Activated T-cell treated with anti-CD3 and anti-CD28 coated beads, Interleukin-2, amount 50 U/mL, for 48 hours (primary cell): ENCODE measurements around the gene ADRA1B.

Experiments used
- DNase-seq, 2 experiments: peaks; one replicate each; pipeline ENCODE4 v3.0.0-alpha.2; 2020

Gene ADRA1B

DNA sequence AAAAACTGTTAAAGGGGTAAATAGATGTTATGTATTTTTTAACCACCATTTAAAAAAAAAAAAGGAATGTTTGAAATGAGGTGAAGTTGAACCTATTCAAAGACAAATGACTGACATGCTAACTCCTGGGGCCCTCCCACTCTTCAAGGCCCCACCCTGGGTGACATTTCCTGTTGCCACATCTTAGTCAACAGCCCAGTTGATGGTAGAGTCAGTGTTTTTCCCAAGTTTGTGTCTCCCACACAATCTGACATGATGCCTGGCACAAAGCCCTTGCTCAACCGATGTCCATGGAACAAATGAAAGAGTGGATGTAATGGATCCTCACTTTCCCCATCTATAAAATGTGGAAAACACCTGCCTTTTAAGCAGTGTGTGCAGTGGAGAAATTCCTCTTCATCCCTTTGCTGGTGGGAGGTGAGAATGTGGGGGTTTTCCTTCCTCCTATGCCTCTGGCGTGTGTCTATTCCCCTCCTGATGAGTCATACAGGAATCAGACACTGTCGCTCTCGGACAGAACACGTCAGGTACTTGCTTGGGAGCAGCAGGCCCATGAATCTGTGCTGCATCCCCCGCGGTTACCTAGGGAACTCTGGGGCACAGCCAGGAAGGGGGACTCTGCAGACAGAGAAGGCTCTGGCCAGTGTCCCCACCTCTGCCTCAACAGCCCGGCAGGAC is 13.7 kb upstream of the ADRA1B start:
- no peak for DNase-seq

DNA sequence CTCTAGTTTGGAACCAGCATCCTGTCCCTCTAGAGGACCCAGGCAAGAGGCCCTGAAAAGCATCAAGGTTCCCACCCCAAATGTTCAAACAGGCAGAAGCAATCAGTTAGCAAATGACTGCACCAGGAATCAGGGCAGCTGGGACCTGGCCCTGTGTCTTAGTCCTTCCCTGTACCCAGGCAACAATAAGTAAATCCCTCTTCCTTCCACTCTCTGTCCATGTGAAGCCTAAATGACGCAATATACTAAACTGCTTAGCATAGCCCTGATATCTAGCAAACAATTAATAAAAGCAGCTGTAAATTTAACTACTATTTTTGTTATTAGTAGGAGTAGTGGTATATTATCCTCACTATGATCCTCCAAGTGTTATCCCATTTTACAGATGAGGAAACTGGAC is 13.2 kb upstream of the ADRA1B start:
- DNase-seq = no peak

DNA sequence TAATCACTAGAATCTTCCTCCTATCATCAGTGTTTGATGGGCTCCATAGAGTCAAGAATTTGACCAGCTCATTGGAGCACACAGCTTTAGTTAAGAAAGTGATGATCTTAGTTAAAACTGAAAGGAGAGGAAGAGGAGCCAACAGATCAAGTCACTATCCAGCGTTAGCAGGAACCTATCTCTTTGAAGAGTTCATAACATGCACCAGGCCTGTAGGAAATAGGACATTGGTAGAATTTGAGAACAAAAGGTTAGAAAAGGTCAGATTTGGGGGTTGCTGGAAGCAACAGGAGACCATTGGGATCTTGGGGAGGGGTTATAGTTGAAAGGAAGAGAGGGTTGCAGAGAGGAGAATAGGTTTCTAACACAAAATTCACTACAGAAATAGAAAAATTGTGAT is 11.4 kb upstream of the ADRA1B start:
- DNase-seq = no peak

DNA sequence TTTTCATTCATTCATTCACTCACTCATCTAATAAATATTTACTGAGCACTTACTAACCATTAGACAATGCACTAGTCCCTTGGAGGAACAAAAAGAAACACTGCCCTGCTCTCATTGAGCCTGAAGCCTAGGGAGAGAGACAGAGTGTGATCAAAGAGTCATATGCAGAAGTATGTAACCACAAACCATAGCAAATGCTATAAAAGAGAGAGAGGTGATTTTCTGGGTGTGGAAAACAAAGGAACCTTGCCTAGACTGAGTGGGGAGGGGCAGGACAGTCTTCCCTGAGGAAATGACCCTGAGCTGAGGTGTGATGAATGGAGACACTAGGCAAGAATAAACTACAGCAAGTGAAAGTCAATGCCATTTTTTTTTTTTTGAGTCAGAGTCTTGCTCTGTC is 10.8 kb upstream of the ADRA1B start:
- no peak for DNase-seq

DNA sequence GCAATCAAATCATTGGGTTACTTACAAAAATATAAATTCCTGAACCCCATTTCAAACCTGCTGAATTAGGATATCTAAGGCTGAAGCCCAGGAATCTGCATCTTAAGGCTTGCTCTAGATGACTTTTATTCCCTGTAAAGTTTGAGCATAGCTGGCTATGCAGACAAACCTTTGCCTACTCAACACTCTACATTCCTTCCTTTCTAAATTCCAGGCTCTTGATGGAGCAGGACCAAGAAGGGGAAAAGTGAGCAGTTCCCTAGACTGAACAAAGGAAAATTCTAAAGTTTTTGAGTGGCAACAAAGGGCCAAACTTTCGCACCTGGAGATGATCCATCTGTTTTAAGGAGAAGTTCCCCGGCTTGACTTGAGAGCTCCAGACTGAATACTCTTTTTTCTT is 9.8 kb upstream of the ADRA1B start:
- no peak for DNase-seq

DNA sequence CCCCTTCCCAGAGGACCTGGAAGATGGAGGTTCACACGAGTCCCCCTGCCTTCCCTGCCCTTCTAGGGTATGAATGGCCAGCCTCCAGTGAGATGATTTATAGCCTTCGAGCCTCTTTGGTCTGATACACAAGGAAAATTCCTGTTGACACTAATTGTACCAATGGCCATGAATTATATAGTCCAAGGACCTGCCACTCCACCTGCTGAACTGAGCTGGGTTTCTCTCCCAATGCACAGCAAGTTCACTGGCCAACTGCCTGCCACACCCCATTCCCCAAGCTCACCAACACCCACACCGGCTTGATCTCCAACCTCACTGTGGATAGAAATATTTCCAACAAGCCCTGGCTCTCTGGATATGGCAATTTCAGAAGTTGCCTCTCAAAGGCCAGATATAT is 9.3 kb upstream of the ADRA1B start:
- no peak for DNase-seq

DNA sequence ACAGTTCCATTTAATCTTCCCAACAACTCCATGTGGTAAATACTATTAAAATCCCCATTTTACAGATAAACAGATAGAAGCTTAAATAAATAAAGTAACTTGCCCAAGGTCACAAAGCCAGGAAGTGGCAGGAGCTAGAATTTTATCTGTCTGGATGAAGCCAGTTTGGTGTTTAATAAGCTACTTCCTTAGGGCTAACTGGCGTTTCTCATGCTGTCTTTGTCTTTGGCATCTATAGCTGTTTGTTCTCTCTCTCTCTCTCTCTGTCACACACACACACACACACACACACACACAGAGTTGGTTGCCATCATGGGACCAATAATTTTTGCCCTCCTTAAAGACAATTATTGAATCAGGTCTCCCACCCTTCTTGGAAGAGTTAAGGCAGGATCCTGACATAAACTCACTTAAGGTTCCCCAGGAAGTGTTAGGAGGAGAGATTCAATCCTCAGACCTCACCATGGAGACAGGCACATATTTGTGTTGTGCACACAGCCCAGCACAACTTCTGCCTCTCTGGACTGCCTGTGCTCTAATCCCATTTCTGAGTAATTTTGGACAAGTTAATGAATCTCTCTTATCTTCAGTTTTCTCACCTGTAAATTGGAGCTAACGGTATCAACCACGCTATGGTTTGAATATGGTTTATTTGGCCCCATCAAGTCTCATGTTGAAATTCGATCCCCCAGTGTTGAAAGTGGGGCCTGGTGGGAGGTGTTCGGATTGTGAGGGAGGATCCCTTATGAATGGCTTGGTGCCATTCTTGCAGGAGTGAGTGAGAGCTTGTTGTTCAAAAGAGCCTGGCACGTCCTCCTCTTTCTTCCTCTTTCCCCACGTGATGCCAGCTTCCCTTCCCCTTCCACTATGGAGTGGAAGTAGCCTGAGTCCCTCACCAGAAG is 8.3 kb upstream of the ADRA1B start:
- no peak for DNase-seq

DNA sequence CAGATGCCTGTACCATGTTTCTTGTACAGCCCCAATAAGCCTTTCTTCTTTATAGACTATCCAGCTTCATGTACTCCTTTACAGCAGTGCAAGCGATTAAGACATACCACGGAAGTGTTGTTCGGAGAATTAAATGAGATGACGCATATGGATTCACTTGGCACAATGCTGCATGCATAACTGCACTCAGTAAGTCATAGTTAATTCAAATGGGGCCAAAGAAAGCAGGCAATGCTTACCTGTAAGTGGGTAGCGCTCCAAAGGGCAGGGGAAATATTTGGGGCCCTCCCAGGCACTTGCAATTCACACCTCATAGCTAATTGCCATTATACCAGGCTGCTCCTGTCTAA is 7.7 kb upstream of the ADRA1B start:
- DNase-seq = no peak

DNA sequence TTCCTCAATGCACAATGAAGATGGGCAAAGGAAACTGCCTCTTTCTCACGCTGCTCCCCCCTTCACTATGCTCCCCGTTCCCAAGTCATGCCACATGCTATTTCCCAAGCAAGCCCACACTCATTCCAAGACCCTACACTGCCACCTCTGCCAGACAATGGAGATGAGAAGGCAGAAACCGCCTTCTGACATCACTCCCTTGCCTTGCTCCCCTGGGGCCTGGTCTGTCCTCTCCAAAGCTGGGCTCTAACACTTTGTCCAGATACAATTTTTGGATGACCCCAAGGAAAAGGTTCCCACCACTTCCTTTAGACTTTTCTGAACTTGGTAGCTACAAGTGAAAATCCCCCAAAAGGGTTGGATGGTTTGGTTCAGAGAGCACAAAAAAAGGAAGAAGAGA is 7.2 kb upstream of the ADRA1B start:
- DNase-seq = no peak

DNA sequence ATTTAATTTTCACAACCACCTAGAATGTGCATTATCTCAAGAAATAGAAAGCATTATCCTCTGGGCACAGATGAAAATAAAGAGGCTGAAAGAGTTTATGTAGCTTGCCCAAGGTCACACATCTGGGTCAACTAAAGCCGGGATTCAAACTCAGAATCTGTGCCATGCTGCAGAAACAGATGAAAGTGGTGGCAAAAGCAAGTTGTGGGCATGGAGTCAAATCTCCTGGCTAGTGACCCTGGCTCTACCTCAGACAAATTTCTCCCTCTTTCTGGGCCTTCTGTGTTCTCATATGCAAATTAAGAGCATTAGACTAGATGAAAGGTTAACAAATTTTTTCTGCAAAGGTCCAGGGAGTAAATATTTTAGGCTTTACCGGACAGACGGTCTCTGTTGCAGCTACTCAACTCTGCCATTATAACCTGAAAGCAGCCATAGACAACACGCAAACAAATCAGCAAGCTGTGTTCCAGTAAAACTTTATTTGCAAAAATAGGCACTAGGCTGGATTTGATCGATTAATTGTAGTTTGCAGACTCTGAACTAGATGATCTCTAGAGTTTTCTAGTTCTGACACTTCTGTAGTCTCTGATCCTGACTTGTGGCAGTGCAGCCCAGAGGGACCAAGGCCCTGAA is 6.0 kb upstream of the ADRA1B start:
- DNase-seq = no peak

DNA sequence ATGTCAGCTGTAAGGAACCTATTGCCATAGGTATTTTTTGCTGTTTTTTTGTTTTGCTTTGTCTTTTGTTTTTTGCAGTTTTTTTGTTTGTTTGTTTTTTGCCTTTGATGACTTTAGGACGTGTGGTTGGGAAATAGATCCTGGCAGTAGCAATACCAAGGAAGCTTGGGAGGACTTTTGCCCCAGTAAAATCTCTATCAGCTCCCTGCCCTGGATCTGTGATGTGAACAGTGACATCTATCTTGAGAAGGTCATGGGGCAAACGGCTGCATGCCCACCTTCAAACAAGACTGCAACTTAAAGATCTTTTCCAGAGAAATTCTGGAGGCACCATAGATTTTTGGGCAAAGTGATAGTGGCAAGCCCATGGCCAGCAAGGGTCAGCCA is 5.4 kb upstream of the ADRA1B start:
- DNase-seq = no peak

DNA sequence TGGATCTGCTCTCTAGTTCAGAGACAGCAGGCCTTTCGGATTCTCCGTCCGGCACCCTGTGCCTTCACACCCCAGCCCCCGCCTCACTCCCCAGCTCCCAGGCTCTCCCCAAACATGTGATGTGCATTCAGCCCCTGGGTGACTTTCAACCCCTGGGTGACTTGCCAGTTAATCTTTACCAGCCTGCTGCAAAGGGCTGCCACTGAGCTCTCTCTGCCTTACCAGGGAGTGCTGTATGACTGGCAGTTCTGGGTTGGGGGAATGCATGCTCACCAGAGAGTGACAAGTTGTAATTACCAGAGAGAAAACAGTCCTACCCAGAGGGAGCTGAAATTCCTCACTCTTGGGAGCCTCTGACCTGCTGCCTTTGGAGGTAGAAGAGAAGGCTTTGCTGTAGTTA is 4.9 kb upstream of the ADRA1B start:
- no peak for DNase-seq

DNA sequence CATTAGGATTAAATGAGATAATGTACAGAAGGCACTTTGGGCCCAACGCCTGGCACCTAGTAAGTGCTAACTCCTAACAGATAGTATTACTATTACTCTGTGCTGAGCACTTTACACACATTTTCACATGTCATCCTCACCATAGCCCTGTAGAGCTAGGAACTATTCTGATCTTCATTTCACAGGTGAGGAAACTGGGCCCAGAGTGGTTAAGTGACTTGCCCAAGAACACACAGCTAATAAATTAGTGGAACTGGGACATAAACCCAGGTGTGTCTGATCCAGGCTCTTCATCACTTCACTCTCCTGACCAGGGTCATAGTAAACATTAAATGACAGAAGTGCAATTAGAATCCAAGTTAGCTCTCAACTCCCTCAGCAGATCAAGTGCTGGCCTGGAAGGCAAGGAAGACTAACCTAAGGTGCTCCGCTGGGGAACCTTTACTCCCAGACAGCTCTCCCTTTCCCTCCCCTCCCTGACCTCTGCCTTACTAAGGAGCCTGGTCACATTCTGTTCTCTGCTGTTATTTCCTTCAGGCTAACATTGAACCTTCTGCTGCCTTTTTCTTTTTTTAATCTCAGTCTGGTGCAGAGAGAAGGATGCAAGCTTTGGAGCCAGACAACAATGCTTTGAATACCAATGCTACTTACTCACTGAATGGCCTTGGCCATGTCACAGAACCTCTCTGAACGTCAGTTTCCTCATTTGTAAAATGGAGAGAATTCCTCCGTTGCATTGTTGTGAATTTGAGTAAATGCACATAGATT is 4.1 kb upstream of the ADRA1B start:
- no peak for DNase-seq

DNA sequence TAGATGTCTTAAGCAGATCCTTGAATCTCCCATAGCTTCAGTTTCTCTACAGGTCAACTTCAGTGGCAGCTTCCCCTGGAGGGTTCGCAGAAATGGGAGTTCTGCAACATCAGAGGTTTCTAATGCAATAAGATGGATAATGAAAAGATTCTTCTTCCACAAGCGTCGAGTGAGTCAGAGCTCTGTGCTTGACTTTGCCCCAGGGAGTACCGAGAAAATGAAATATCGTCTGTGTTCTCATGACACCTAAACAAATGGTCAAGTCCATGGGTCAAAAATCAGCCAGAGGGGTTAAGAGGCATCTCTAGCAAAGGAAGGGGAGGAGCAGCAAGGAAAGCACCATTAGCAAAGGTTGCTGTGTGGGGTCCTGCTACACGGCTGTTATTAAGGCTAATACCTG is 3.2 kb upstream of the ADRA1B start:
- no peak for DNase-seq

DNA sequence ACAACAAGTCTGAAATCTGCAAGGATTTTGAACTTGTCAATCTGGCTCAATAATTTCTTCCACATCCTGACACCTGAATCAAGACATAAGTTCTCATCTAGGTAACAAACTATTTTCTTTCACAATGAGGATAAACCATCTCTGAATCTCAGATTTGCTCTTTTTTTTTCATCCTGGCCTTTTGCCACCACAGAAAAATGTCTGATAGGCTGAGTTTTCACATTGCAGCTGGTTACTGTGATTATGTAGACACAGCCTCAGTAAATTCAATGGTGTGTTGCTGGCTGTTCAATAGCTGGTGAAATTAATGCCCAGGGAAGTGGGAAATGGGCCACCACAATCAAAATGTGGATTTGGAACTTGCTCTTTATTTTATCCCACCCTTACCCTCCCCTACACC is 2.8 kb upstream of the ADRA1B start:
- DNase-seq = no peak

DNA sequence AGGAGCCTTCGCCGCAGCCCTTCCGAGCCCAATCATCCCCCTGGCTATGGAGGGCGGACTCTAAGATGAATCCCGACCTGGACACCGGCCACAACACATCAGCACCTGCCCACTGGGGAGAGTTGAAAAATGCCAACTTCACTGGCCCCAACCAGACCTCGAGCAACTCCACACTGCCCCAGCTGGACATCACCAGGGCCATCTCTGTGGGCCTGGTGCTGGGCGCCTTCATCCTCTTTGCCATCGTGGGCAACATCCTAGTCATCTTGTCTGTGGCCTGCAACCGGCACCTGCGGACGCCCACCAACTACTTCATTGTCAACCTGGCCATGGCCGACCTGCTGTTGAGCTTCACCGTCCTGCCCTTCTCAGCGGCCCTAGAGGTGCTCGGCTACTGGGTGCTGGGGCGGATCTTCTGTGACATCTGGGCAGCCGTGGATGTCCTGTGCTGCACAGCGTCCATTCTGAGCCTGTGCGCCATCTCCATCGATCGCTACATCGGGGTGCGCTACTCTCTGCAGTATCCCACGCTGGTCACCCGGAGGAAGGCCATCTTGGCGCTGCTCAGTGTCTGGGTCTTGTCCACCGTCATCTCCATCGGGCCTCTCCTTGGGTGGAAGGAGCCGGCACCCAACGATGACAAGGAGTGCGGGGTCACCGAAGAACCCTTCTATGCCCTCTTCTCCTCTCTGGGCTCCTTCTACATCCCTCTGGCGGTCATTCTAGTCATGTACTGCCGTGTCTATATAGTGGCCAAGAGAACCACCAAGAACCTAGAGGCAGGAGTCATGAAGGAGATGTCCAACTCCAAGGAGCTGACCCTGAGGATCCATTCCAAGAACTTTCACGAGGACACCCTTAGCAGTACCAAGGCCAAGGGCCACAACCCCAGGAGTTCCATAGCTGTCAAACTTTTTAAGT is 819 bp downstream of the ADRA1B start:
- no peak for DNase-seq

DNA sequence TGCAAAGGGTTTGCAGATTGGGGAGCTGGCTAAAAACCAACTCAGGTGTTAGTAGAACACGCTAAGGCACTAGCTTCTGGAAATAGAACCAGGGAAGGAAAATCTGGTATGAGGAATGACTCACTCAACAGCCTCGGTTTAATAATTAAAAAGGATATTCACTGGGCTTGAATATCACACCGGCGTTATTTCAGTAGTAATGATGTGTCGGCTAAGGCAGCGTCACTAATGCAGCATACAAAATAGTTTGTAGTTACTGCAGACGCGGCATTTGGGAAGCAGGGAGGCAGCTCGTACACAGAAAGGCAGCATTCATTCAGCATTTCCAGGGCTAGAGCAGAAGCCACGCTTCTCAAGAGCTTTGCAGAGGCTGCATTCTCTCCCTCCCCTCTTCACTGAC is 1.7 kb downstream of the ADRA1B start:
- no peak for DNase-seq

DNA sequence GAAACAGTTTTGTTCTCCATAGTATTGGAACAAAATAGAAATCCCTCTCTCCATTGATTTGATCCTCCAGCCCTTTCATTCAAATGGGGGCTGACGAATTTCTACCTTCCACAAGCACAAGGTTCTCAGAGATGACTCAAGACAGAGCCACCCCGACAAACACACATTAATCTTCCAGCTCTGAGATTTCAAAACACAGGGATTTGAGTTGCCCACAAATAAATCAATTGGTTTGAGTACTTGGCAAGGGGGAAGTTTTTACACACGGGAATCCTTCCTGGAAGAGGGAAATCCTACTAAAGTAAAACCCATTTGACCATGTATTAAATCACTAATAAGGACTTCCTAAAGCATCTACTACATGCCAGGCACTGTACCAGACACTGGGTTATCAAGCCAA is 5.4 kb downstream of the ADRA1B start:
- DNase-seq = no peak

DNA sequence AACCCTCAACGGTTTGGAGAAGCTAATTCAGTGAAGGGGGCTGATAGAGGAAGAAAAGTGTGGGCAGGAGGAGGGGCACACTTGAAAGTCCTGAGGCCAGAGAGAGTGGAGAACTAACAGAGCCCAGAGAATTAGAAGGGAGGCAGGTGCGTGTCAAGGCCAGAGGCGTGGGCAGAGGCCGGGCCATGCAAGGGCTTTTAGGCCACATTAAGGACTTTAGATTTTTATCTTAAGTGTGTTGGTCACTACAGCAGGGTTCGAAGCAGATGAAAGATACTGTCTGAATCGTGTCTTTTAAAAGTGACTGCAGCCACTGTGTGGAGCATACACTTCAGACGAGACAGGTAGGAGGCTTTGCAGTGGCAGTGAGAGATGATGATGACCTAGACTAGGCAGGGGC is 6.7 kb downstream of the ADRA1B start:
- no peak for DNase-seq

DNA sequence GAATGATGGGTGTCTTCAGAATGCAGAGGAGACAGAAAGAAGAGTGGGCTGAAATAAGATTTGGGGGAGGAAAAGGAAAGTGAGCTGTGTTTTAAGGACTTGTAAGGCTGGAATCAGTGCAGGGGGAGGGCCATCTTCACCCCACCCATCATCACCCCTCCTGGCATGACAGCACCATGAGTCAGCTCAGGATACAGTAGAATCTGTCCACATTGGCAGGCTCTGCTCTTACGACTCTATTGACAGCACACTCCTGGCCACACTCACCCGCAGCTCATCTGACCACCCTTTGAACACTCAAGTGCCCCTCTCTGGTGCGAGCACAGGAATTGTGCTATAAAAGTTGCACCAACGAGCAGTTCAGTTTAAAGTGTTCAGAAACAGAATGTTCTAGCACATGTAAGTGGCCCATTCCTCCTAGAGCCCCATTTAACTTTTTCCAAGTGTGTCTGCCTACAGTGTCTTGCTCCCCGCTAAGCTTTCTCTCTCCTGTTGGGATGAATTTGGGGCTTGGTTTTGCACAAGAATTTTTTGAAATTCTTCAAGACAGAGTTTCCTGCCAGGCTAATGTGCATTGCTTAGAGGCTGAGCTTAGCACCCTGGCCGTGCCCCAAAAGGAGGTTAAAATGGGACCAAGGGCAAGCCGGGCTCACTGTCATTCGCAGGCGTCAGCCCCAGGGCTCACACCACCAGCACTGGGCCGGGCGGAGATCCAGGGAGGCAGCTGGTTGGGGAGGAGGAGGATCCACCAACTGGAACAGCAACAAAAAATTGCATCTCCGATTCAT is 12.0 kb downstream of the ADRA1B start:
- DNase-seq = no peak

DNA sequence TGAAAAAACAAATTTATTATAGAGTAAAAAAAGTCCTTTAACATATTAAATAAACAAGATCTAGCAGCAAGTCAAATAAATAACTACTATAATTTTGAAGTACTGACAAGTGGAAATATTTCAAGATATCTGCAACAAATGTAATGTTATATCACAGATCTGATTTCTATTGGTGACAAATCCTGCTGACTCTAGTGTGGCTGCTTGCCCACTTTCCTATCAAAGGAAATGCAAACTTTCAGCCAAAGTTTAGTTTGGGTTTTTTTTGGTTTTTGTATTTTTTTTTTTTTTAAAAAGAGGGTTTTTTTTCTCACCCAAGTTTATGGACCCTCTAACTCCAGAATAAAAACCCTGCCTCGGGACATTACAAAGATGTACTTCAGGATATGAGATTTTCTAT is 12.9 kb downstream of the ADRA1B start:
- no peak for DNase-seq
